Naive thymus-derived CD4-positive, alpha-beta T cell (primary cell): ENCODE results near the gene UNC5CL. TPM values are rescaled to one million over a fixed set of nuclear protein-coding genes. Genes with fewer than 3 reads are reported as not detected.

Source experiments
- ATAC-seq: fragments of 150-1000 bp; cut with Tn5 transposase; 2 replicates; pipeline ENCODE4 v1.10.0; 2021; ENCODE audit warnings: mild to moderate bottlenecking, moderate library complexity
- CTCF ChIA-PET: fragments of 350-600 bp; sonication (Branson Sonifier 250); formaldehyde crosslinking; loops from one replicate; lab custom pipeline; 2021; ENCODE audit warnings: antibody characterized with exemption; lab: Charles Lee
- POLR2A ChIA-PET: fragments of 350-600 bp; sonication (Branson Sonifier 250); formaldehyde crosslinking; loops from one replicate; lab custom pipeline; 2021; ENCODE audit warnings: antibody characterized with exemption, inconsistent platforms; lab: Charles Lee
- DNase-seq, 9 donors: peaks; one replicate each; pipeline versions ENCODE4 v3.0.0 to v3.0.0-alpha.2; 2020 to 2022; ENCODE audit warnings: mixed read lengths in 1 of 9
- H3K27ac ChIP-seq: one replicate; pipeline ENCODE4 v1.7.0; 2013; ENCODE audit warnings: mild to moderate bottlenecking, low read depth, low read length, moderate library complexity
- H3K27me3 ChIP-seq, 2 donors: one replicate each; pipeline ENCODE4 v1.7.0; 2013; ENCODE audit warnings: low read length in 2 of 2, mild to moderate bottlenecking in 2 of 2, moderate library complexity in 2 of 2; ENCODE audit not compliant: control insufficient read depth in 2 of 2, insufficient read depth in 2 of 2
- H3K36me3 ChIP-seq, 3 experiments: 1 replicate in 2 of 3; 2 replicates in 1 of 3; pipeline ENCODE4 v1.7.0; 2013; ENCODE audit warnings: low read length in 3 of 3, mild to moderate bottlenecking in 3 of 3, moderate library complexity in 1 of 3; ENCODE audit not compliant: insufficient read depth in 3 of 3, control insufficient read depth in 2 of 3
- H3K4me1 ChIP-seq, 2 donors: one replicate each; pipeline ENCODE4 v1.7.0; 2013; ENCODE audit warnings: low read length in 2 of 2, mild to moderate bottlenecking in 2 of 2, moderate library complexity in 1 of 2; ENCODE audit not compliant: control insufficient read depth in 2 of 2, insufficient read depth in 2 of 2
- H3K4me3 ChIP-seq: 2 replicates; pipeline ENCODE4 v1.7.0; 2013; ENCODE audit warnings: mild to moderate bottlenecking, low read length
- H3K9me3 ChIP-seq, 3 experiments: 1 replicate in 2 of 3; 2 replicates in 1 of 3; pipeline ENCODE4 v1.7.0; 2013; ENCODE audit warnings: low read length in 3 of 3; ENCODE audit not compliant: control insufficient read depth in 2 of 3
- H3K27ac Mint-ChIP-seq, 9 donors: one replicate each; pipeline ENCODE4 v1.8.0; 2020 to 2022; ENCODE audit warnings: mixed read lengths in 9 of 9, mild to moderate bottlenecking in 8 of 9, moderate library complexity in 5 of 9, inconsistent platforms in 2 of 9
- H3K27me3 Mint-ChIP-seq, 5 donors: one replicate each; pipeline ENCODE4 v1.8.0; 2021 to 2022; ENCODE audit warnings: mixed read lengths in 5 of 5, mild to moderate bottlenecking in 1 of 5
- H3K36me3 Mint-ChIP-seq, 5 donors: one replicate each; pipeline ENCODE4 v1.8.0; 2020 to 2022; ENCODE audit warnings: mixed read lengths in 5 of 5, mild to moderate bottlenecking in 3 of 5, inconsistent platforms in 1 of 5
- H3K4me1 Mint-ChIP-seq, 7 donors: one replicate each; pipeline ENCODE4 v1.8.0; 2020 to 2022; ENCODE audit warnings: mixed read lengths in 7 of 7, mild to moderate bottlenecking in 3 of 7, inconsistent platforms in 1 of 7
- H3K4me3 Mint-ChIP-seq, 10 donors: one replicate each; pipeline ENCODE4 v1.8.0; 2020 to 2022; ENCODE audit warnings: mild to moderate bottlenecking in 10 of 10, mixed read lengths in 10 of 10, moderate library complexity in 6 of 10, inconsistent platforms in 2 of 10
- H3K9me3 Mint-ChIP-seq, 11 donors: one replicate each; pipeline ENCODE4 v1.8.0; 2020 to 2022; ENCODE audit warnings: mixed read lengths in 11 of 11, mild to moderate bottlenecking in 4 of 11, inconsistent platforms in 1 of 11, moderate library complexity in 1 of 11
- intact Hi-C, 2 donors: fragments of 100-400 bp; cut with micrococcal nuclease; formaldehyde crosslinking; loops; one replicate each; pipeline ENCODE4 v1.15.1; 2023
- polyA plus RNA-seq, 2 donors: library from polyadenylated mRNA; unstranded; fragments of 300-500 nt; fragmentation: Illumina TruSeq; gene quantifications; one replicate each; pipeline ENCODE4 v1.2.3, GENCODE V29; 2021
- total RNA-seq, 6 experiments: library from RNA in 5 of 6; stranded (reverse) in 5 of 6; gene quantifications; 1 replicate in 5 of 6; 2 replicates in 1 of 6; pipeline ENCODE4 v1.2.3 and lab custom pipeline; 2021 to 2026

Gene UNC5CL
- total and polyA plus RNA-seq, 7 experiments from 2014 or later = 0.24 to 7.2 (median 3.5) TPM

- POLR2A ChIA-PET = interaction anchor here (0.6 kb wide), 1 partner anchor 15 kb away, joined by 7 read pairs; no protein-coding TSS in a partner anchor
- peaks cover 0 to 1% (median 0%) of the 10 kb centered on the region in 11 donors for H3K9me3 Mint-ChIP-seq
- H3K27ac Mint-ChIP-seq = peak overlapping the region in 4 of 9 donors; percentile 65 to 95 (median 86)
- Histone ChIP-seq H3K36me3 (peaks cover 0 to 20% (median 5%) of the 10 kb centered on the region in 3 experiments), H3K9me3 (no peaks in the 10 kb centered on the region), H3K4me1 (peaks cover 37 to 48% of the 10 kb centered on the region in 2 donors), H3K27me3 (no peaks in the 10 kb centered on the region), H3K4me3 (no peak overlapping the region), H3K27ac (peak overlapping the region; percentile 30)
- intact Hi-C loops = loop anchor here (10.0 kb wide), 3 partner anchors 1667 to 1853 kb away; partner anchors contain the start of genes KCNK5 (in 1 of the 2) and TBCC (in 1 of the 2)
- CTCF ChIA-PET = interaction anchor here (0.7 kb wide), 1 partner anchor 104 kb away, joined by 3 read pairs; no protein-coding TSS in a partner anchor
- DNase-seq (no peak), ATAC-seq (no peak)
- H3K4me3 Mint-ChIP-seq = no peak overlapping the region
- H3K4me1 Mint-ChIP-seq = peaks cover 48 to 92% (median 87%) of the 10 kb centered on the region in 7 donors
- H3K36me3 Mint-ChIP-seq = peaks cover 8 to 38% (median 30%) of the 10 kb centered on the region in 5 donors
- no peaks in the 10 kb centered on the region for H3K27me3 Mint-ChIP-seq
These were observed 39.1 kb upstream of the UNC5CL start for GRCh38 chr6:41078101-41078500.

- H3K36me3 Mint-ChIP-seq = peaks cover 8 to 38% (median 25%) of the 10 kb centered on the region in 5 donors
- peaks cover 37 to 48% of the 10 kb centered on the region in 2 donors for H3K4me1 ChIP-seq
- peaks cover 0 to 3% (median 0%) of the 10 kb centered on the region in 5 donors for H3K27me3 Mint-ChIP-seq
- H3K36me3 ChIP-seq = peaks cover 0 to 20% (median 5%) of the 10 kb centered on the region in 3 experiments
- ATAC-seq (no peak), DNase-seq (no peak)
- H3K9me3 ChIP-seq = no peaks in the 10 kb centered on the region
- peaks cover 0 to 3% (median 0%) of the 10 kb centered on the region in 11 donors for H3K9me3 Mint-ChIP-seq
- no peak overlapping the region for H3K4me3 Mint-ChIP-seq
- ChIA-PET POLR2A (interaction anchor here (0.6 kb wide), 1 partner anchor 14 kb away, joined by 7 read pairs; no protein-coding TSS in a partner anchor), CTCF (interaction anchor here (0.7 kb wide), 1 partner anchor 104 kb away, joined by 3 read pairs; no protein-coding TSS in a partner anchor)
- no peak overlapping the region for H3K27ac ChIP-seq
- peak overlapping the region in 4 of 9 donors; percentile 11 to 95 (median 80) for H3K27ac Mint-ChIP-seq
- no peak overlapping the region for H3K4me3 ChIP-seq
- peaks cover 45 to 86% (median 82%) of the 10 kb centered on the region in 7 donors for H3K4me1 Mint-ChIP-seq
- no peaks in the 10 kb centered on the region for H3K27me3 ChIP-seq
- intact Hi-C loops = loop anchor here (10.0 kb wide), 3 partner anchors 1667 to 1853 kb away; partner anchors contain the start of genes KCNK5 (in 1 of the 2) and TBCC (in 1 of the 2)
These were observed 38.5 kb upstream of the UNC5CL start for GRCh38 chr6:41077536-41077935.

- intact Hi-C loops = loop anchor here (10.0 kb wide), 3 partner anchors 1669 to 1851 kb away; partner anchors contain the start of genes KCNK5 (in 1 of the 2) and TBCC (in 1 of the 2)
- DNase-seq (no peak), ATAC-seq (no peak)
- ChIA-PET CTCF (interaction anchor here (0.8 to 1.3 kb wide), 2 partner anchors 48 to 105 kb away, joined by 3 read pairs; no protein-coding TSS in a partner anchor), POLR2A (interaction anchor here (0.6 to 0.7 kb wide), 2 partner anchors 14 to 232 kb away, joined by 3 to 4 read pairs; no protein-coding TSS in a partner anchor)
- no peaks in the 10 kb centered on the region for H3K9me3 ChIP-seq
- H3K27me3 Mint-ChIP-seq = peaks cover 0 to 5% (median 0%) of the 10 kb centered on the region in 5 donors
- peaks cover 33 to 47% of the 10 kb centered on the region in 2 donors for H3K4me1 ChIP-seq
- peaks cover 0 to 6% (median 0%) of the 10 kb centered on the region in 11 donors for H3K9me3 Mint-ChIP-seq
- peak overlapping the region; percentile 39 to 98 (median 94) for H3K4me3 Mint-ChIP-seq
- peaks cover 43 to 80% (median 75%) of the 10 kb centered on the region in 7 donors for H3K4me1 Mint-ChIP-seq
- H3K36me3 ChIP-seq = peaks cover 0 to 16% (median 5%) of the 10 kb centered on the region in 3 experiments
- no peak overlapping the region for H3K4me3 ChIP-seq
- H3K36me3 Mint-ChIP-seq = peaks cover 8 to 34% (median 17%) of the 10 kb centered on the region in 5 donors
- H3K27me3 ChIP-seq = no peaks in the 10 kb centered on the region
- H3K27ac Mint-ChIP-seq = peak overlapping the region; percentile 29 to 95 (median 93)
- peak overlapping the region; percentile 95 for H3K27ac ChIP-seq
These were observed 36.9 kb upstream of the UNC5CL start for GRCh38 chr6:41075651-41076626.

DNA sequence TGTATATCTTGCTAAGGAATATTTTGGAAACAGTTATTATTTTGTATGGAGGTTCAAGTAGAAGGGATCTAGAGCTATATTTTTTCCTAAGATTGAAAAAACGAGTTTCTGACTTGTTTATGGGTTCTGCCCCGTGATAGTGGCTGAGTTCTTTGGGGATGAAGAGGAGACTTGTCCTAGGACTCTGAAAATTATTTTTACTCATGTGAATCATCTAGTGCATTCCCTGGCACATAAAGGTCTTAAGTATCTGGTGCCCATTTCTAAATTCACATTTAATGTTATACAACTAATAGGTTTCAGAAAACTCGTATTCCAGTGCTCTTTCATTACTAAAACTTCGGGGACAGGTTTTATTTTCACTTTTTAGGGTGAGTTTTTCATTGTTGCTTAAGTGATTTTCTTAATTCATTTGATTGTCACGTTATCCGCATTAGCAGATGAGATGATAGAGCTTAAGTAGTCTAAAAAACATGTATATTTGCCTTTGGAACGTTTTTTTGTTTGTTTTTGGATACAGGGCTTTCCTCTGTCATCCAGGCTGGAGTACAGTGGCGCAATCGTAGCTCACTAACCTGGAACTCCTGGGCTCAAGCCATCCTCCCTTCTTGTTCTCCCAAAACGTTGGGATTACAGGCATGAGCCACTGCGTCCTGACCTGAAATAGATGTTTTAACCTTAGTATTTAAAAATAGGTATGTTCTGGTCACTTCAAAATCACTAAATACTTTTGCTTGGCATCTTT, 35.8 kb upstream of the UNC5CL start:
- POLR2A ChIA-PET = interaction anchor here (1.0 kb wide), 1 partner anchor 7 kb away, joined by 3 read pairs; no protein-coding TSS in a partner anchor
- Mint-ChIP-seq H3K36me3 (peaks cover 8 to 28% (median 10%) of the 10 kb centered on the region in 5 donors), H3K27ac (peak overlapping the region; percentile 93 to 99 (median 95)), H3K9me3 (peaks cover 0 to 6% (median 0%) of the 10 kb centered on the region in 11 donors), H3K4me3 (peak overlapping the region; percentile 88 to 98 (median 94)), H3K4me1 (peaks cover 41 to 80% (median 73%) of the 10 kb centered on the region in 7 donors), H3K27me3 (peaks cover 0 to 5% (median 0%) of the 10 kb centered on the region in 5 donors)
- Histone ChIP-seq H3K36me3 (peaks cover 0 to 16% (median 5%) of the 10 kb centered on the region in 3 experiments), H3K27me3 (no peaks in the 10 kb centered on the region), H3K4me1 (peaks cover 36 to 38% of the 10 kb centered on the region in 2 donors), H3K4me3 (peak overlapping the region; percentile 78), H3K9me3 (no peaks in the 10 kb centered on the region), H3K27ac (peak overlapping the region; percentile 95)
- DNase-seq (no peak), ATAC-seq (no peak)
- intact Hi-C loops = loop anchor here (5.0 to 10.0 kb wide), 7 partner anchors 472 to 1937 kb away; partner anchors contain the start of genes TBCC (in 2 of the 2), FOXP4 (in 1 of the 2), KCNK5 (in 1 of the 2) and KLHDC3 (in 1 of the 2)
- CTCF ChIA-PET = interaction anchor here (0.8 to 1.3 kb wide), 4 partner anchors 9 to 204 kb away, joined by 3 to 4 read pairs (median 3); no protein-coding TSS in a partner anchor

DNA sequence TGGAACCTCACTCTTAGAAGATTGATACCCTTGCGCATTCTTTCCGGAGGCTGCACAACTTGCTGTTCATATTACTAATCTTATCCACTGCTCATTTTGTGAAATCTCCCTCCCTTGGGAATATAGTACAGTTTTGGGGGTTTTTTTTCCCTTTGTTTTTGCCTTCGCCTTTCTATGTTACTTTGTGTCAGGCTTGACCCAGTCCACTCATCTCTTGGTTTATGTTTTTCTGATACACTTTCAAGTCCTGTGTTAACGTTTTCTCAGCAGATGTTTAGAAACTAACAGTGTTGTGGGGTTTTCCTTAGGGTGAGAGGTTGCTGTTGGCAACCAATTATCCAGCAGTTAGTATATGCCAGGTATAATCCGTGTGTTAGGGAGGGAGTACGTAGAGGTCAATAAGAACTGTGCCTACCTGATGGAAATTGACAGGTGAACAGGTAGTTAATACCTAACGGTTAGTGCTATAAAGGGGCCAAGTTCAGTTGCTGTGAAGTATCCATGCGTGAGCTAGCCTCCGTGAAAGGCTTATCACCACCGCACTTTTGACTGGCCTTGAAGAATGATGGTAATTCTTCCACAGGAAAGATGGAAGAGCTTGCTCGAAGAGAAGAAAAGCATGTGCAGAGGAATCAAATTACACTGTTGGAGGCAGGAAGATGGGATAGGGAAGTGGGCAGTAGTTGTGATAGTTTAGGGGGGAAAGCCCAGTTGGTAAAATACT, 35.1 kb upstream of the UNC5CL start:
- DNase-seq (peak in 5 of 9 donors; percentile 11 to 54 (median 26)), ATAC-seq (no peak)
- ChIA-PET POLR2A (interaction anchor here (1.0 kb wide), 1 partner anchor 8 kb away, joined by 3 read pairs; no protein-coding TSS in a partner anchor), CTCF (interaction anchor here (0.8 to 1.3 kb wide), 3 partner anchors 9 to 204 kb away, joined by 3 to 4 read pairs (median 3); no protein-coding TSS in a partner anchor)
- Mint-ChIP-seq H3K4me1 (peaks cover 41 to 78% (median 71%) of the 10 kb centered on the region in 7 donors), H3K4me3 (peak overlapping the region; percentile 88 to 98 (median 94)), H3K27me3 (peaks cover 0 to 5% (median 0%) of the 10 kb centered on the region in 5 donors), H3K36me3 (peaks cover 4 to 28% (median 5%) of the 10 kb centered on the region in 5 donors), H3K27ac (peak overlapping the region; percentile 93 to 99 (median 95)), H3K9me3 (peaks cover 0 to 6% (median 0%) of the 10 kb centered on the region in 11 donors)
- Histone ChIP-seq H3K27me3 (no peaks in the 10 kb centered on the region), H3K4me3 (peak overlapping the region; percentile 78), H3K27ac (peak overlapping the region; percentile 95), H3K9me3 (no peaks in the 10 kb centered on the region), H3K4me1 (peaks cover 30 to 32% of the 10 kb centered on the region in 2 donors), H3K36me3 (peaks cover 0 to 15% (median 5%) of the 10 kb centered on the region in 3 experiments)
- intact Hi-C loops = loop anchor here (1.0 to 10.0 kb wide), 15 partner anchors 108 to 1959 kb away; partner anchors contain the start of genes TBCC (in 2 of the 2), TFEB (in 2 of the 2), FOXP4 (in 1 of the 2) and KCNK5 (in 1 of the 2)
